Measurements from ENCODE around the gene MZB1. TPM values are rescaled to one million over a fixed set of nuclear protein-coding genes. Genes with fewer than 3 reads are reported as not detected.
A peak's percentile ranks its signal among the peaks of the same experiment; 100 is the strongest.

MZB1 gene
- total RNA-seq, 1 donor from 2014 or later = not detected

GRCh38 chr5:139403787-139404483 lies 14.2 kb upstream of the MZB1 start, which contains the start of gene SPATA24:
TSS of gene SPATA24 (minus strand) at chr5:139404089. CDS start at chr5:139404060, 29 bp downstream.
- TF ChIP-seq CTCF (conservative IDR thresholded peaks at IDR 0.05; ENCODE audit: low read depth, low read length) = no peak
- peak; percentile 65 for DNase-seq (ENCODE audit: low read depth)
- H3K4me3 ChIP-seq (ENCODE audit: low read depth, low read length) = peak within 1 kb of the TSS; percentile 56

- no peak for TF ChIP-seq CTCF (conservative IDR thresholded peaks at IDR 0.05; ENCODE audit: low read depth, low read length)
- H3K4me3 ChIP-seq (ENCODE audit: low read depth, low read length) = peak overlapping the region; percentile 56
- DNase-seq (ENCODE audit: low read depth) = no peak
These were observed 13.7 kb upstream of the MZB1 start for GRCh38 chr5:139403418-139403786.

GRCh38 chr5:139402561-139403158 lies 12.9 kb upstream of the MZB1 start:
- DNase-seq (ENCODE audit: low read depth) = no peak
- no peak overlapping the region for H3K4me3 ChIP-seq (ENCODE audit: low read depth, low read length)
- peak; percentile 65 for TF ChIP-seq CTCF (conservative IDR thresholded peaks at IDR 0.05; ENCODE audit: low read depth, low read length)

GRCh38 chr5:139401546-139401945 lies 11.8 kb upstream of the MZB1 start:
- no peak overlapping the region for H3K4me3 ChIP-seq (ENCODE audit: low read depth, low read length)
- no peak for DNase-seq (ENCODE audit: low read depth)
- TF ChIP-seq CTCF (conservative IDR thresholded peaks at IDR 0.05; ENCODE audit: low read depth, low read length) = no peak

GRCh38 chr5:139399501-139400121 lies 9.9 kb upstream of the MZB1 start:
- TF ChIP-seq CTCF (conservative IDR thresholded peaks at IDR 0.05; ENCODE audit: low read depth, low read length) = no peak
- DNase-seq (ENCODE audit: low read depth) = no peak
- H3K4me3 ChIP-seq (ENCODE audit: low read depth, low read length) = no peak overlapping the region

GRCh38 chr5:139397921-139398320 lies 8.2 kb upstream of the MZB1 start:
- DNase-seq (ENCODE audit: low read depth) = no peak
- no peak overlapping the region for H3K4me3 ChIP-seq (ENCODE audit: low read depth, low read length)
- TF ChIP-seq CTCF (conservative IDR thresholded peaks at IDR 0.05; ENCODE audit: low read depth, low read length) = no peak

All from epithelial cell of proximal tubule (primary cell).